ENCODE results near the gene MOV10L1. TPM values are rescaled to one million over a fixed set of nuclear protein-coding genes. Genes with fewer than 3 reads are reported as not detected.

The MOV10L1 gene
- total and polyA plus RNA-seq, 2 experiments from 2014 or later: 0.73 to 1.8 TPM

- no peaks in the 10 kb centered on the region for H3K4me1 ChIP-seq (ENCODE audit: insufficient read depth)
- H3K4me2 ChIP-seq: no peak overlapping the region
Observed at GRCh38 chr22:50107529-50107928, 17.7 kb downstream of the MOV10L1 start.

More at GRCh38 chr22:50107529-50107928, 17.7 kb downstream of the MOV10L1 start:
- Mint-ChIP-seq H3K27me3 (ENCODE audit: insufficient read depth, low read depth, poor library complexity) (peaks cover 10% of the 10 kb centered on the region), H3K4me3 (no peak overlapping the region), H3K4me1 (peaks cover 7% of the 10 kb centered on the region), H3K36me3 (ENCODE audit: low read depth) (no peaks in the 10 kb centered on the region), H3K9me3 (no peaks in the 10 kb centered on the region; the same call in 2 of the 3 replicates), H3K27ac (no peak overlapping the region)
- H3K27me3 ChIP-seq (ENCODE audit: insufficient read depth): no peaks in the 10 kb centered on the region
- no peaks in the 10 kb centered on the region for H3K9me2 ChIP-seq (ENCODE audit: insufficient read depth)
- no peaks in the 10 kb centered on the region for H3K79me2 ChIP-seq (replicated peaks; ENCODE audit: insufficient read depth)
- no peak for TF ChIP-seq CREB1 (CRISPR knock-in tag; IDR thresholded peaks at IDR 0.05; ENCODE audit: low read depth)
- no peak for TF ChIP-seq NANOG (IDR thresholded peaks at IDR 0.05; ENCODE audit: borderline replicate concordance)
- TF ChIP-seq ZNF462 (CRISPR knock-in tag; IDR thresholded peaks at IDR 0.05): no peak
- TF ChIP-seq ZNF114 (CRISPR knock-in tag; IDR thresholded peaks at IDR 0.05): no peak
- TF ChIP-seq POLR2AphosphoS5 (IDR thresholded peaks at IDR 0.05; ENCODE audit: low read depth): no peak
- no peak for TF ChIP-seq EZH2 (IDR thresholded peaks at IDR 0.05; ENCODE audit: low read depth, unreplicated experiment)
- no peak for TF ChIP-seq REST (IDR thresholded peaks at IDR 0.05; ENCODE audit: unreplicated experiment)
- no peak for TF ChIP-seq JUNB (IDR thresholded peaks at IDR 0.05; ENCODE audit: unreplicated experiment)
- no peak for TF ChIP-seq ZNF331 (CRISPR knock-in tag; IDR thresholded peaks at IDR 0.05; ENCODE audit: low read depth)
- no peak for TF ChIP-seq ETS1 (IDR thresholded peaks at IDR 0.05)
- TF ChIP-seq STAT1 (IDR thresholded peaks at IDR 0.05; ENCODE audit: unreplicated experiment): no peak
- no peak for TF ChIP-seq CTCF (conservative IDR thresholded peaks at IDR 0.05; ENCODE audit: low read depth in 2 of 2)
- TF ChIP-seq EZH2phosphoT487 (IDR thresholded peaks at IDR 0.05; ENCODE audit: unreplicated experiment): no peak
- no peak overlapping the region for H2AFZ ChIP-seq
- H3K27ac ChIP-seq (ENCODE audit: low read depth): no peak overlapping the region
- no peaks in the 10 kb centered on the region for H3K36me3 ChIP-seq (ENCODE audit: insufficient read depth)
- no peak overlapping the region for H3K4me3 ChIP-seq
- H4K20me1 ChIP-seq (replicated peaks; ENCODE audit: insufficient read depth): no peaks in the 10 kb centered on the region
- DNase-seq (ENCODE audit: low spot score) (no peak), ATAC-seq (no peak)
- H3F3A ChIP-seq (replicated peaks; ENCODE audit: low read depth): no peaks in the 10 kb centered on the region

All from GM23338 (cell line).